GM12875 (cell line): Measurements from ENCODE around the gene SSX2IP.

Experiments
- H3K4me3 ChIP-seq: one replicate; pipeline ENCODE4 v1.5.1; 2011; ENCODE audit warnings: low read depth, low read length, control low read depth
- TF ChIP-seq, protein P1 (sequence below): IDR thresholded peaks from 2 replicates; pipeline ENCODE4 v1.5.1; 2011; ENCODE audit warnings: low read depth, mild to moderate bottlenecking, control low read depth, inconsistent platforms, low read length, moderate library complexity, borderline replicate concordance; ENCODE audit not compliant: insufficient read depth

SSX2IP gene

DNA sequence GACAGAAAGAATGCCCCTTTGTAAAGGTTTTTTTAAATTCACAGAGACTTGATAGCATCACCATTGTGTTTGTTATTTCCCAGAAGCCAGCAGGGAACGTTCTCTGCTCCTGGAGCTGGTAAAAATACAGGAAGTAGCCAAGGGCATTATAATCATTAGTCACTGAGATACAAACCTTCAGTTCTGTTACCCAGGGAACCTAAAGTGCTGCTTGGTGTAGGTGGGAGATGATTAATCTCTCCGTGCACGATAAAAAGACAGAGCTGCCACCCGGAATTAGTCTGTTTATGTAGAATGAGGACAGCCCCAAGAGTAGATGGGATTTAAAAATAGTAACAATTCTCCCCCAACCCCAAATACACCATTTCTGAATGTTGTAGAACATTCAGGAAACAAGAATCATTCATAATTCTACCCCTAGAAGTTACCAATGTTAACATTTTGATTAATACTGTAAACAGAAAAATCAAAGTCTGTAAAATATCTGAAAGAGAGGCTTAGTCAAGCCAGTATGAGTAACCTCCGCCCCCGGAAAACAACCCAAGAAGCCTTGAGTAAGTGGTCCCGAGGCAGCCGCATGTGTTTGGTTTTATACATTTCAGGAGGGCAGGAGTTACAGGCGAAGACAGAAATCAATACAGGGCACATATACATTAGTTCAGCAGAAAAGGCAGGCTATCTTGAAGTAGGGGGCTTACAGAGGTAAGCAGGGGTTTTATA is 70.7 kb downstream of the SSX2IP start:
- TF ChIP-seq, protein P1, sequence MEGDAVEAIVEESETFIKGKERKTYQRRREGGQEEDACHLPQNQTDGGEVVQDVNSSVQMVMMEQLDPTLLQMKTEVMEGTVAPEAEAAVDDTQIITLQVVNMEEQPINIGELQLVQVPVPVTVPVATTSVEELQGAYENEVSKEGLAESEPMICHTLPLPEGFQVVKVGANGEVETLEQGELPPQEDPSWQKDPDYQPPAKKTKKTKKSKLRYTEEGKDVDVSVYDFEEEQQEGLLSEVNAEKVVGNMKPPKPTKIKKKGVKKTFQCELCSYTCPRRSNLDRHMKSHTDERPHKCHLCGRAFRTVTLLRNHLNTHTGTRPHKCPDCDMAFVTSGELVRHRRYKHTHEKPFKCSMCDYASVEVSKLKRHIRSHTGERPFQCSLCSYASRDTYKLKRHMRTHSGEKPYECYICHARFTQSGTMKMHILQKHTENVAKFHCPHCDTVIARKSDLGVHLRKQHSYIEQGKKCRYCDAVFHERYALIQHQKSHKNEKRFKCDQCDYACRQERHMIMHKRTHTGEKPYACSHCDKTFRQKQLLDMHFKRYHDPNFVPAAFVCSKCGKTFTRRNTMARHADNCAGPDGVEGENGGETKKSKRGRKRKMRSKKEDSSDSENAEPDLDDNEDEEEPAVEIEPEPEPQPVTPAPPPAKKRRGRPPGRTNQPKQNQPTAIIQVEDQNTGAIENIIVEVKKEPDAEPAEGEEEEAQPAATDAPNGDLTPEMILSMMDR, result no peak
- H3K4me3 ChIP-seq, result no peak overlapping the region

DNA sequence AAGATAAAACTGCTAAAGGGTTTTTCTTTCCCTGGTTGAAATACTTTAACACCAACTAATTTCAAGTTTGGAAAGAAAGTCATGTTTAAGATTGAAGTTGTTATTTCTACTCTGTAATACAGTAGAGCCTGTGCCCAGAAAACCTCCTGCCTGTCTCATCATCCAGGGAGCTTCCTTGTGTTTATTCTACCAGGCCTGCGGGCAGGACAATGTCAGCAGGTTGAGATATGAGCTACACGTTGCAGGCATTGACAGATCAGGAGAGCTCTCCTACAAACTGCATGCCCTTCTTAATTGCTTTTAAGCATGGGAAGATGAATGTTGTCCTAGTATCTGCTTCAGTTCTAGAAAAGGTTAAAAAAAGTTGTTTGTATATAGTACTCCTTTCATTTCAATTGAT is 72.9 kb downstream of the SSX2IP start:
- no peak overlapping the region for H3K4me3 ChIP-seq
- TF ChIP-seq, protein P1, result no peak

DNA sequence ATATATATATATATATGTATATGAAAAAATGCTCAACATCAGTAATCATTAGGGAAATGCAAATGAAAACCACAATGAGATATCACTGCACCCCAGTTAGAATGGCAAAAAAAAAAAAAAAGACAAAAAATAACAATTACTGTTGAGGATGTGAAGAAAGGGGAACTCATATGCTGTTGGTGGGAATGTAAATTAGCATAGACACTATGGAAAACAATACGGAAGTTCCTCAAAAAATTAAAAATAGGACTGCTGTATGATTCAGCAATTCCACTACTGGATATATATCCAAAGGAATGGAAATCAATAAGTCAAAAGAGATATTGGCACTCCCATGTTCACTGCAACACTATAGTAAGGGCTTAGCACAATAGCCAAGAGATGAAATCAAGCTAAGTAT is 74.5 kb downstream of the SSX2IP start:
- TF ChIP-seq, protein P1, result no peak
- no peak overlapping the region for H3K4me3 ChIP-seq

DNA sequence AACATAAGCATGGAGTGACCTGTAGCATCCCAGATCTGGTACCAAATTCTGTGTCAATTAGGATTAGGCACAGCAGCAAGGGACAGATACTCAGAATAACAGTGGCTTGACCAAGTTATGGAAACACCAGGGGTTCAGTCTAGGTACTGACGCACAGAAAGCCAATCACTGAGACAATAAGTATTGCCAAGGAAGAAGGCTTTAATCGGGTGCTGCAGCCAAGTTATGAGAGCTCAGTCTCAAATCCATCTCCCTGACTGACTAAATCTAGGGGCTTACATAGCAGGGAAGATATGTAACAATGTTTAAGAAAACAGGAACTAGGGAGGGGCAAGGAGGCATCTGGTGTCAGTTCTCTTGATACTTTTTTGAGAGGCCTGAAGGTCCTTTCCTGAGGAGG is 76.4 kb downstream of the SSX2IP start:
- H3K4me3 ChIP-seq, result no peak overlapping the region
- TF ChIP-seq, protein P1, result no peak

DNA sequence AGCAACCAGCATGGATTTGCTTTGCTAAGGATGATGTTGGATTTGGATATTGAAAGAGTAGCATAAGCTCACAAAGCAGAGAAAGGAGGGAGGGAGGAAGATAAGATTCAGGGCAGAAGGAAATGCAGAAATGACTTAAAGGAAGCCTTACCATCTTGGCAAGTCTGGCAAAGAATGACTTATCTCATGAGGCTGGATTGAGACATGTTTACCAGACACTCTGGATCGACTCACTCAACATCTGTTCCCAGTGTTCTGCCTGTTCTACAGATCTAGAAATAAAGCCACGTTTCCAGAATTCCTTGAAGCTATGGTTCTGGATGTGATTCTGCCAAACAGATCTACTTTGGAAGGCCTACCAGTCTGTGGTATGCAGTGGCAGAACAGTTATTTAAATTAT is 77.2 kb downstream of the SSX2IP start:
- TF ChIP-seq, protein P1, result no peak
- H3K4me3 ChIP-seq, result no peak overlapping the region

DNA sequence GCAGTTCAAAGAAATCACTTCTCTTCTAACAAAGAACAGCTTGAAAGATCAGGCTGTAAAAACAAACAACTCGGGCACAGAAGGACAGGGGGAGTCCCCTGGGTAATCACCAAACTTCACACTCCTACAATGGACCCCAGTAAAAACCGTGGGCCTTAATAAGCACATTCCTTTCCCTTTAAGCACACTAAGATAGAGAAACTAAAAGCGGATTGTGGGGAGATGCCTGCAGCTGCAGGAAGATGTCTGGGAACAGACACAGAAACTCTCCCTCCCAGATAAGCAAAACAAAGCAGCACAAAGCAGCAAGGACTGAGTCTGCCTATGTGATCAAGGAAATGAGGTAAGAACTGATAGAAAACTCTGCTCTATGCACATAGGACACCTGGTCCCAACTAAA is 78.5 kb downstream of the SSX2IP start:
- H3K4me3 ChIP-seq, result no peak overlapping the region
- TF ChIP-seq, protein P1, result no peak

- TF ChIP-seq, protein P1, result no peak
- no peak overlapping the region for H3K4me3 ChIP-seq
Observed at GRCh38 chr1:84611091-84611490, 79.2 kb downstream of the SSX2IP start.
